GM12875 (cell line): ENCODE measurements around the gene C1orf21.

ENCODE experiments used
- H3K4me3 ChIP-seq: one replicate; pipeline ENCODE4 v1.5.1; 2011; ENCODE audit warnings: low read depth, low read length, control low read depth
- CTCF ChIP-seq: IDR thresholded peaks from 2 replicates; pipeline ENCODE4 v1.5.1; 2011; ENCODE audit warnings: low read depth, mild to moderate bottlenecking, control low read depth, inconsistent platforms, low read length, moderate library complexity, borderline replicate concordance; ENCODE audit not compliant: insufficient read depth

The C1orf21 gene

DNA sequence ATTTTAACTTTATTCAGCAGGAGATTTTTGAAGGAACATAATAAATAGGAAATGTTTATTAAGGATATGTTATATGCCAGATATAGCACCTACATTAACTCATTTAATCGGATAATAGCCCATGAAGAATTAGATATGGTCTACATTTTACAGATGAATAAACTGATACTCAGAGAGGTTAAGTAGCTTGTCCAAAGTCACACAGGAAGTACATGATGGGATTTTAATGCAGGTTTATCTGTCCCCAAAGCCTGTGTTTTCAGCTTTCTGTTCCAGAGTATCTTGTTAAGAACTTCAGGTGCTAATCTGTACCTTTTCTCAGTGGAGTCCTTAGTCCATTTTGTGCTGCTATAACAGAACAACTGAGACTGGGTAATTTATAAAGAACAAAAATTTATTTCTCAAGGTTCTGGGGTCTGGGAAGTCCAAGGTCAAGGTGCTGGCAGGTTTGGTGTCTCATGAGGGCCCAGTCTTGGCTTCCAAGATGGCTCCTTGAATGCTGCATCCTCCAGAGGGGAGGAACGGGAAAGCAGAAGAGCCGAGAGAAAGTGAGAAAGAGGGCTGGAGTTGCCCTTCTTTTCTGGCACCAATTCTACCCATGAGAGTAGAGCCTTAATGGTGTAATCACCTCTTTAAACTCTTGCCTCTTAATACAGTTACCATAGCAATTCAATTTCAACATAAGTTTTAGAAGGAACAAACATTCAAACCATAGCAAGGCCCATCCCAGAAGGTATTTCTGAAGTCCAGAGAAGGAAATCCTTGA lies 17.3 kb downstream of the C1orf21 start:
- H3K4me3 ChIP-seq: no peak overlapping the region
- no peak for TF ChIP-seq CTCF

DNA sequence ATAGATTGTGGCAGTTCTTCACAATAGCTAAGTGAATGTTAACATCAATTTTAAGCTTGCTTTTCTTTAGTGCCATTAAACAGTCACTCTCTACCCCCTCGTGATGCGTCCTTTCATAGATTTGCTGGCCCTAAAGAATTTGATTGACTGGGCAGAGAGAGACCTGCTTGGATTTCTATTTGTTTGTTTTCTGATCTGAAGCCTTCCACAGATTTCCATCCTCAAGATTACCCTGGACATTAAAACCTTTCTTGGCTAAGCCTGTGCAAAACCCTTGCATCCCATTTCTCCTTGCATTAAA lies 17.8 kb downstream of the C1orf21 start:
- no peak overlapping the region for H3K4me3 ChIP-seq
- TF ChIP-seq CTCF: no peak

GRCh38 chr1:184405094-184405800 lies 18.4 kb downstream of the C1orf21 start:
- TF ChIP-seq CTCF: no peak

DNA sequence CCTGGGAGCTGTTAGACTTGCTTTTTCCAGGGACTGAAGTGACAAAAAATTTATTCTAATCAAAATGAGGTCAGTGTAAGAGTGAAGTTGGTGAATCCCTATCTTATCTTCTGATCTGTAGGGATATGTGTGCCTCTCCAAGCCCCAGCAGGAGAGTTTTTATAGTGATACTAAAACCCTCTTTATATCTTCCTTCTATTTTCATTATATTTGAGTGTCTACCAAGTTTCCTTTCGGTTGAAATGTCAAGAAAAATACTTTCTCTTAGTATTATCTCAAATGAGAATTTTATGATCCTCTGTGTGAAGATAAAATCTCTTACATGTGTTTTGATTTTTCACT lies 18.9 kb downstream of the C1orf21 start:
- H3K4me3 ChIP-seq: no peak overlapping the region
- TF ChIP-seq CTCF: no peak

More at GRCh38 chr1:184405094-184405800, 18.4 kb downstream of the C1orf21 start:
- H3K4me3 ChIP-seq: no peak overlapping the region

- no peak overlapping the region for H3K4me3 ChIP-seq
These were observed 19.6 kb downstream of the C1orf21 start for GRCh38 chr1:184406479-184406878.

GRCh38 chr1:184407816-184408510 lies 21.1 kb downstream of the C1orf21 start:
- no peak for TF ChIP-seq CTCF
- no peak overlapping the region for H3K4me3 ChIP-seq

More at GRCh38 chr1:184406479-184406878, 19.6 kb downstream of the C1orf21 start:
- TF ChIP-seq CTCF: no peak
